Caco-2 (cell line): ENCODE measurements around the gene CST7. TPM values are rescaled to one million over a fixed set of nuclear protein-coding genes. Genes with fewer than 3 reads are reported as not detected.

Experiments
- BruUV-seq: library from RNA; stranded (reverse); fragments of 400-500 nt; replicated peaks from 2 replicates; lab custom pipeline; 2021; lab: Mats Ljungman, UMichigan
- CTCF ChIA-PET: fragments of 300-600 bp; sonication (Branson Sonifier 250); formaldehyde crosslinking; loops from one replicate; lab custom pipeline; 2022; ENCODE audit warnings: antibody characterized with exemption; lab: Charles Lee
- POLR2A ChIA-PET: fragments of 300-600 bp; sonication (Branson Sonifier 250); formaldehyde crosslinking; loops from one replicate; lab custom pipeline; 2022; ENCODE audit warnings: antibody characterized with exemption; lab: Charles Lee
- DNase-seq, 2 experiments: peaks; one replicate each; pipeline versions ENCODE4 v3.0.0 to v3.0.0-alpha.2; 2020 to 2022
- H3K27me3 ChIP-seq: replicated peaks from 2 replicates; pipeline ENCODE4 v1.6.0; 2011; ENCODE audit warnings: low read length; ENCODE audit not compliant: control insufficient read depth, insufficient read depth
- H3K36me3 ChIP-seq: 2 replicates; pipeline ENCODE4 v1.5.1; 2011; ENCODE audit warnings: low read length; ENCODE audit not compliant: control insufficient read depth, insufficient read depth
- H3K4me1 ChIP-seq: fragments of 250-450 bp; sonication (Bioruptor Pico); 2 replicates; pipeline ENCODE4 v1.5.1; 2020; ENCODE audit warnings: mild to moderate bottlenecking
- H3K4me3 ChIP-seq: 2 replicates; pipeline ENCODE4 v1.5.1; 2011; ENCODE audit warnings: low read depth, mild to moderate bottlenecking, control low read depth, low read length
- H3K9me3 ChIP-seq: fragments of 250-450 bp; sonication (Bioruptor Pico); 2 replicates; pipeline ENCODE4 v1.5.1; 2020; ENCODE audit warnings: mild to moderate bottlenecking, moderate library complexity
- H3K27ac Mint-ChIP-seq: one replicate; pipeline ENCODE4 v1.8.0; 2022; ENCODE audit warnings: mixed read lengths; ENCODE audit not compliant: unreplicated experiment
- H3K27me3 Mint-ChIP-seq: one replicate; pipeline ENCODE4 v1.8.0; 2022; ENCODE audit warnings: mixed read lengths; ENCODE audit not compliant: insufficient read depth, unreplicated experiment
- H3K36me3 Mint-ChIP-seq: one replicate; pipeline ENCODE4 v1.8.0; 2022; ENCODE audit warnings: mild to moderate bottlenecking, mixed read lengths; ENCODE audit not compliant: insufficient read depth, unreplicated experiment
- H3K4me1 Mint-ChIP-seq: one replicate; pipeline ENCODE4 v1.8.0; 2022; ENCODE audit warnings: low read depth, mixed read lengths; ENCODE audit not compliant: unreplicated experiment
- H3K4me3 Mint-ChIP-seq: one replicate; pipeline ENCODE4 v1.8.0; 2022; ENCODE audit warnings: mild to moderate bottlenecking, moderate library complexity, mixed read lengths; ENCODE audit not compliant: unreplicated experiment
- H3K9me3 Mint-ChIP-seq: one replicate; pipeline ENCODE4 v1.8.0; 2022; ENCODE audit warnings: mixed read lengths; ENCODE audit not compliant: unreplicated experiment
- CTCF ChIP-seq, 2 experiments: fragments of 200-600 bp in 1 of 2; IDR thresholded peaks; 1 replicate in 1 of 2; 2 replicates in 1 of 2; pipeline versions ENCODE4 v1.5.1 to v1.8.0; 2011 to 2022; ENCODE audit warnings: antibody characterized with exemption in 1 of 2, control low read depth in 1 of 2, inconsistent platforms in 1 of 2, low read depth in 1 of 2, low read length in 1 of 2, mild to moderate bottlenecking in 1 of 2, moderate library complexity in 1 of 2; ENCODE audit not compliant: insufficient read depth in 1 of 2, severe bottlenecking in 1 of 2, unreplicated experiment in 1 of 2
- intact Hi-C: fragments of 100-400 bp; cut with micrococcal nuclease; formaldehyde crosslinking; loops from one replicate; pipeline ENCODE4 v1.10.0; 2022; ENCODE audit not compliant: unreplicated experiment
- total RNA-seq: library from RNA; stranded (reverse); gene quantifications from 2 replicates; pipeline ENCODE4 v1.2.3, GENCODE V29; 2022

Gene CST7
- total RNA-seq, 1 experiment from 2014 or later, result not detected

DNA sequence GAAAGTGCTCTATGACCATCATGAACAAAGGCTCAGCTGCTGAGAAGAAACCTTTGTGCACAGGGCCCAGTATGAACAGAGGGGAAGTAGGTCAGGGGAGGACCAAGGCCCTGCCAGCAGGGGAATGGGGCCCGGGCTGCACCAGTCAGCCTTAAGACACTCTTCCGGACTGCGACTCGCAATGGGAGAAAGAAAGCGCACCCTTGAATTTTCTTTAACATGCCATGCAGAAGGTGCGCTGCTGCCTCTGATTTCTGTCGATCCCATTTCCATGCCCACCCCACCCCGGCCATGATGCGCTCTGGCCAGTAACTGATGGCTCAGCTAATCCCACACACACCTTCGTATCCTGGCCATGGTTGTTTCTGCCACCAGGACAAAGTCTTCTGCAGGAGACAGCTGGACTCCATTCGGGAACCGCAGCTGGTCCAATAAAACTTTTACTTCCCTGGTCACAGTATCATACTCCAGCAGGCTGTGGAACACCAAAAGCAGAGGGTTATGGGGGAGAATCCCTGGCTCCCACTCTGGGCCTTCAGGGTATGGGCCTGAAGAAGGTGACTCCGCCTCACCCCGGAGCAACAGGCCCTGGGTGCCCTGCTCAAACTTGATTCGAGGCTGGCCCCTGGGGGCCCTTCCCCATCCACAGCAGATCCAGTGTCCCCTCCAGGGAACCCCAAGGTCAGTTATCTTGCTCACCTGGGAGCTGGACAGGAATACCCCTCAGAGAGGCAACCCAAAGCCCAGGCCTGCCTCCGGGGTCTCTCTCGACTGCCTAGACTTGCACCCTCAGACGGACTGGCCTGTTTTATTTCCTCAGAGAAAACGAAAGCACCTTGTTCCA is 20.3 kb downstream of the CST7 start:
- ChIA-PET POLR2A (no interaction called here), CTCF (no interaction called here)
- H3K9me3 ChIP-seq, result no peaks in the 10 kb centered on the region
- Mint-ChIP-seq H3K36me3 (peaks cover 45% of the 10 kb centered on the region), H3K4me1 (no peaks in the 10 kb centered on the region), H3K9me3 (no peaks in the 10 kb centered on the region), H3K27ac (no peak overlapping the region), H3K27me3 (no peaks in the 10 kb centered on the region), H3K4me3 (no peak overlapping the region)
- no peak overlapping the region for H3K4me3 ChIP-seq
- DNase-seq, result no peak
- H3K36me3 ChIP-seq, result peaks cover 1% of the 10 kb centered on the region
- no TSS peak for BruUV-seq
- no peaks in the 10 kb centered on the region for H3K4me1 ChIP-seq
- H3K27me3 ChIP-seq, result no peaks in the 10 kb centered on the region
- no peak for TF ChIP-seq CTCF (IDR thresholded peaks at IDR 0.05; ENCODE audit: insufficient read depth in 1 of 2, low read depth in 1 of 2, low read length in 1 of 2, severe bottlenecking in 1 of 2, unreplicated experiment in 1 of 2)
- intact Hi-C loops, result no loop called here

DNA sequence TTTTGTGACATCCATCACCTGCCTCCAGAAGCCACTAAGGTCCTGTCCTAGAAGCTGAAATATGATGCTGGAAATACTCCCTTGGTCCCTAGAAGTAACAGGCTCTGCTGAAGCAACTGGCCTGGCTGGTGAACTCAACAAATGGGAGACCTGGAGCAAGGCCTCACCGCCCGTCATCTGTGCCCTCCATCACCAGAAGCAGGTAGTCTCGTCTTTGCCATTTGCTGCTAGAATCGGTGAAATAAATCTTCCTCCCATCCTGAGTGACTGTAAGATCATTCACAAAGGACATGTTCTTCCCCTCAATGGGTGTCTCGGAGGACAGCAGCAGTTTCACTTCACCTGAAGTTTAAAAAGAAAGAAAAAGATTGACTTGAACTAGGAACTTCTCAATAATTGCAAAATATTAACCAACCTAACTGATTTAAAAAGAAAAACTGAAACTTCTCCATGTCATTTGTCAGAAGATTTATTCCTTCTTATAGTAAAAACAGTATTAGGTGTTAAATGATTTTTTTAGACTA is 21.0 kb downstream of the CST7 start:
- peaks cover 1% of the 10 kb centered on the region for H3K36me3 ChIP-seq
- Mint-ChIP-seq H3K4me3 (no peak overlapping the region), H3K4me1 (no peaks in the 10 kb centered on the region), H3K27me3 (no peaks in the 10 kb centered on the region), H3K36me3 (peaks cover 39% of the 10 kb centered on the region), H3K9me3 (no peaks in the 10 kb centered on the region), H3K27ac (no peak overlapping the region)
- no peaks in the 10 kb centered on the region for H3K9me3 ChIP-seq
- no peak for DNase-seq
- H3K27me3 ChIP-seq, result no peaks in the 10 kb centered on the region
- no peak for TF ChIP-seq CTCF (IDR thresholded peaks at IDR 0.05; ENCODE audit: insufficient read depth in 1 of 2, low read depth in 1 of 2, low read length in 1 of 2, severe bottlenecking in 1 of 2, unreplicated experiment in 1 of 2)
- ChIA-PET POLR2A (no interaction called here), CTCF (no interaction called here)
- no peaks in the 10 kb centered on the region for H3K4me1 ChIP-seq
- intact Hi-C loops, result no loop called here
- BruUV-seq, result no TSS peak
- no peak overlapping the region for H3K4me3 ChIP-seq

- Mint-ChIP-seq H3K27ac (no peak overlapping the region), H3K36me3 (peaks cover 39% of the 10 kb centered on the region), H3K9me3 (peaks cover 6% of the 10 kb centered on the region), H3K4me1 (no peaks in the 10 kb centered on the region), H3K4me3 (no peak overlapping the region), H3K27me3 (no peaks in the 10 kb centered on the region)
- CTCF ChIA-PET, result no interaction called here
- no peak overlapping the region for H3K4me3 ChIP-seq
- H3K9me3 ChIP-seq, result 0 out of 2 replicates have a peak, but pooled peaks cover 2% of the 10 kb centered on the region
- no peak for DNase-seq
- no peak for TF ChIP-seq CTCF (IDR thresholded peaks at IDR 0.05; ENCODE audit: insufficient read depth in 1 of 2, low read depth in 1 of 2, low read length in 1 of 2, severe bottlenecking in 1 of 2, unreplicated experiment in 1 of 2)
- peaks cover 1% of the 10 kb centered on the region for H3K36me3 ChIP-seq
- no TSS peak for BruUV-seq
- POLR2A ChIA-PET, result no interaction called here
- no peaks in the 10 kb centered on the region for H3K4me1 ChIP-seq
- intact Hi-C loops, result no loop called here
- no peaks in the 10 kb centered on the region for H3K27me3 ChIP-seq
Measured at GRCh38 chr20:24970754-24971153, 21.7 kb downstream of the CST7 start.
